Peyer's patch (tissue), 4 donors: ENCODE measurements around the gene IFNG.

ENCODE experiments used
- POLR2A ChIP-seq, 2 donors: fragments of 450-650 bp; IDR thresholded peaks; one replicate each; pipeline ENCODE4 v1.5.1; 2017; ENCODE audit warnings: antibody characterized with exemption in 2 of 2, mild to moderate bottlenecking in 2 of 2, moderate library complexity in 2 of 2
- TF ChIP-seq, protein P1 (sequence below), 6 experiments: fragments of 450-650 bp in 4 of 6; fragments of 200-600 bp in 2 of 6; sonication (generic) in 1 of 6; IDR thresholded peaks; one replicate each; pipeline ENCODE4 v1.5.1; 2017 to 2019; ENCODE audit warnings: antibody characterized with exemption in 6 of 6, mild to moderate bottlenecking in 3 of 6, moderate library complexity in 1 of 6

DNA sequence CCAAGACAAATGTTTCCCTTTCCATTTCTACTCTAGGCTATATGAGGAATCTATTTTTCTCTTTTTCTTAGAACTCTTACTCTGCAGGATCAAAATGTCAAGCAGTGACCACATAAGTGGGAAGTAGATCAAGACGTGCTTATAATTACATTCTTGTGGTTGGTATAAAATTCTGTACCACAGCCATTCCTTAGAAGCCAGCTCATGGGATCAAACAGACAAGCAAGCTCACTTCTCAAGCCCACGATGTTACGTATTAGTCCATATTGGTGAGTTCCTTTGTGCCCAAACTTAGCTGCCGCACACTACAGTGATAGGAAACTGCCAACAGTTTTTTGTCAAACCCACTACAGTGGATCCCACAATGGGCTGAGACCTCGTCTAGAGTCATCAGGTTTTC lies 53.4 kb downstream of the IFNG start:
- TF ChIP-seq, protein P1, sequence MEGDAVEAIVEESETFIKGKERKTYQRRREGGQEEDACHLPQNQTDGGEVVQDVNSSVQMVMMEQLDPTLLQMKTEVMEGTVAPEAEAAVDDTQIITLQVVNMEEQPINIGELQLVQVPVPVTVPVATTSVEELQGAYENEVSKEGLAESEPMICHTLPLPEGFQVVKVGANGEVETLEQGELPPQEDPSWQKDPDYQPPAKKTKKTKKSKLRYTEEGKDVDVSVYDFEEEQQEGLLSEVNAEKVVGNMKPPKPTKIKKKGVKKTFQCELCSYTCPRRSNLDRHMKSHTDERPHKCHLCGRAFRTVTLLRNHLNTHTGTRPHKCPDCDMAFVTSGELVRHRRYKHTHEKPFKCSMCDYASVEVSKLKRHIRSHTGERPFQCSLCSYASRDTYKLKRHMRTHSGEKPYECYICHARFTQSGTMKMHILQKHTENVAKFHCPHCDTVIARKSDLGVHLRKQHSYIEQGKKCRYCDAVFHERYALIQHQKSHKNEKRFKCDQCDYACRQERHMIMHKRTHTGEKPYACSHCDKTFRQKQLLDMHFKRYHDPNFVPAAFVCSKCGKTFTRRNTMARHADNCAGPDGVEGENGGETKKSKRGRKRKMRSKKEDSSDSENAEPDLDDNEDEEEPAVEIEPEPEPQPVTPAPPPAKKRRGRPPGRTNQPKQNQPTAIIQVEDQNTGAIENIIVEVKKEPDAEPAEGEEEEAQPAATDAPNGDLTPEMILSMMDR (IDR thresholded peaks at IDR 0.05) = no peak
- TF ChIP-seq POLR2A (IDR thresholded peaks at IDR 0.05) = no peak
